Nephron progenitor cell (in vitro differentiated cells): Measurements from ENCODE around the gene PEAK3.

Experiments
- DNase-seq: peaks from one replicate; pipeline ENCODE4 v3.0.0; 2021
- H3K27ac Mint-ChIP-seq: 2 replicates; pipeline ENCODE4 v1.8.0; 2021; ENCODE audit warnings: mild to moderate bottlenecking, moderate library complexity, mixed read lengths
- H3K27me3 Mint-ChIP-seq: 2 replicates; pipeline ENCODE4 v1.8.0; 2021; ENCODE audit warnings: mild to moderate bottlenecking, low read depth, mixed read lengths; ENCODE audit not compliant: poor library complexity
- H3K36me3 Mint-ChIP-seq: 2 replicates; pipeline ENCODE4 v1.8.0; 2021; ENCODE audit warnings: low read depth, mixed read lengths
- H3K4me1 Mint-ChIP-seq: 2 replicates; pipeline ENCODE4 v1.8.0; 2021; ENCODE audit warnings: mixed read lengths
- H3K4me3 Mint-ChIP-seq: 2 replicates; pipeline ENCODE4 v1.8.0; 2021; ENCODE audit warnings: mild to moderate bottlenecking, moderate library complexity, mixed read lengths
- H3K9me3 Mint-ChIP-seq: 2 replicates; pipeline ENCODE4 v1.8.0; 2021; ENCODE audit warnings: mild to moderate bottlenecking, moderate library complexity, mixed read lengths
- TF ChIP-seq, protein P1 (sequence below): fragments of 200-600 bp; sonication (generic); IDR thresholded peaks from 2 replicates; pipeline ENCODE4 v1.5.0; 2021; ENCODE audit warnings: antibody characterized with exemption

PEAK3 gene

DNA sequence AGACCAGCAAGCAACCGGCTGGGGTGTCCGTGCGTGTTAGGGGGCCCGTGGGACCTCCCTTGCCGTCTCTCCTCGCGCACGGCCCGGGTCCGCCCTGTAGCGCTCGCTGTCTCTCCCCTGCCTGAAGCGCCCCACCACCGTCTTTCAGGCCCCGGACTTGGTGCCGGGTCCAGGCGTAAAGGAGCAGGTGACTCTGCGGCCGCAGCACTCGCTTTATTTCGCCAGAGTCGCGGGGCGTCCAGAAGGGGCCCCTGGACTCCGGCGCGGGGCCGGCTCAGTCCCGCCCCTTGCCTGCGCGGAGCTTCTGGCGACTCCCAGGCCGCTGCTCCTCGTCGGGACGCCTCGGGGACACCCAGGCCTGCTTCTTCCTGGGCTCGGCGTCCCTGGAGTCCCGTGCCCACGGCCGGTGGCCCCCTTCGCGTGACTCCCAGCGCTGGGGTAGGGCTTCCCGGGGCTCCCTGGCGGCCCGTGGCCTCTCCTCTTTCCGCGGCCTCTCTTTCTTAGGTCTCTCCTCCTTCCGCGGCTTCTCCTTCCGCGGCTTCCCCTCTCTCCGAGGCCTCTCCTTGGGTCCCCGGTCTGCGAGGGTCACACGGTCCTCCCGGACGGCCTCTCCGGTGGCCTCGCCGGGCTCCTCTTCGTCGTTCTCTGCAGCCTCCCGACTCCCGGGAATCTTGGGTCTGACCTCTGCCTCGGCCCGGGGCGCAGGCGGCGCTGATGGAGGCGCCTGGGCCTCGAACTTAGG is 29.7 kb downstream of the PEAK3 start:
- no peaks in the 10 kb centered on the region for H3K9me3 Mint-ChIP-seq
- no peak for DNase-seq
- peaks cover 22% of the 10 kb centered on the region for H3K27me3 Mint-ChIP-seq
- H3K27ac Mint-ChIP-seq: no peak overlapping the region
- peaks cover 4% of the 10 kb centered on the region for H3K4me1 Mint-ChIP-seq
- no peak overlapping the region for H3K4me3 Mint-ChIP-seq
- TF ChIP-seq, protein P1, sequence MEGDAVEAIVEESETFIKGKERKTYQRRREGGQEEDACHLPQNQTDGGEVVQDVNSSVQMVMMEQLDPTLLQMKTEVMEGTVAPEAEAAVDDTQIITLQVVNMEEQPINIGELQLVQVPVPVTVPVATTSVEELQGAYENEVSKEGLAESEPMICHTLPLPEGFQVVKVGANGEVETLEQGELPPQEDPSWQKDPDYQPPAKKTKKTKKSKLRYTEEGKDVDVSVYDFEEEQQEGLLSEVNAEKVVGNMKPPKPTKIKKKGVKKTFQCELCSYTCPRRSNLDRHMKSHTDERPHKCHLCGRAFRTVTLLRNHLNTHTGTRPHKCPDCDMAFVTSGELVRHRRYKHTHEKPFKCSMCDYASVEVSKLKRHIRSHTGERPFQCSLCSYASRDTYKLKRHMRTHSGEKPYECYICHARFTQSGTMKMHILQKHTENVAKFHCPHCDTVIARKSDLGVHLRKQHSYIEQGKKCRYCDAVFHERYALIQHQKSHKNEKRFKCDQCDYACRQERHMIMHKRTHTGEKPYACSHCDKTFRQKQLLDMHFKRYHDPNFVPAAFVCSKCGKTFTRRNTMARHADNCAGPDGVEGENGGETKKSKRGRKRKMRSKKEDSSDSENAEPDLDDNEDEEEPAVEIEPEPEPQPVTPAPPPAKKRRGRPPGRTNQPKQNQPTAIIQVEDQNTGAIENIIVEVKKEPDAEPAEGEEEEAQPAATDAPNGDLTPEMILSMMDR: no peak
- no peaks in the 10 kb centered on the region for H3K36me3 Mint-ChIP-seq

DNA sequence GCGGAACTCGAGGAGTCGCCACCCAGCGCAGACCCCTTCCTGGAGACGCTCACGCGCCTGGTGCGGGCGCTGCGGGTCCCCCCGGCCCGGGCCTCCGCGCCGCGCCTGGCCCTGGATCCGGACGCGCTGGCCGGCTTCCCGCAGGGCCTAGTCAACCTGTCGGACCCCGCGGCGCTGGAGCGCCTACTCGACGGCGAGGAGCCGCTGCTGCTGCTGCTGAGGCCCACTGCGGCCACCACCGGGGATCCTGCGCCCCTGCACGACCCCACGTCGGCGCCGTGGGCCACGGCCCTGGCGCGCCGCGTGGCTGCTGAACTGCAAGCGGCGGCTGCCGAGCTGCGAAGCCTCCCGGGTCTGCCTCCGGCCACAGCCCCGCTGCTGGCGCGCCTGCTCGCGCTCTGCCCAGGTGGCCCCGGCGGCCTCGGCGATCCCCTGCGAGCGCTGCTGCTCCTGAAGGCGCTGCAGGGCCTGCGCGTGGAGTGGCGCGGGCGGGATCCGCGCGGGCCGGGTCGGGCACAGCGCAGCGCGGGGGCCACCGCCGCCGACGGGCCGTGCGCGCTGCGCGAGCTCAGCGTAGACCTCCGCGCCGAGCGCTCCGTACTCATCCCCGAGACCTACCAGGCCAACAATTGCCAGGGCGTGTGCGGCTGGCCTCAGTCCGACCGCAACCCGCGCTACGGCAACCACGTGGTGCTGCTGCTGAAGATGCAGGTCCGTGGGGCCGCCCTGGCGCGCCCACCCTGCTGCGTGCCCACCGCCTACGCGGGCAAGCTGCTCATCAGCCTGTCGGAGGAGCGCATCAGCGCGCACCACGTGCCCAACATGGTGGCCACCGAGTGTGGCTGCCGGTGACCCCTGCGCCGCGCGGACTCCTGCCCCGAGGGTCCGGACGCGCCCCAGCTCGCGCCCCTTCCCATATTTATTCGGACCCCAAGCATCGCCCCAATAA is 30.6 kb downstream of the PEAK3 start:
- Mint-ChIP-seq H3K4me1 (peaks cover 4% of the 10 kb centered on the region), H3K27me3 (peaks cover 22% of the 10 kb centered on the region), H3K27ac (no peak overlapping the region), H3K36me3 (no peaks in the 10 kb centered on the region), H3K9me3 (no peaks in the 10 kb centered on the region), H3K4me3 (no peak overlapping the region)
- TF ChIP-seq, protein P1: no peak
- DNase-seq: no peak

DNA sequence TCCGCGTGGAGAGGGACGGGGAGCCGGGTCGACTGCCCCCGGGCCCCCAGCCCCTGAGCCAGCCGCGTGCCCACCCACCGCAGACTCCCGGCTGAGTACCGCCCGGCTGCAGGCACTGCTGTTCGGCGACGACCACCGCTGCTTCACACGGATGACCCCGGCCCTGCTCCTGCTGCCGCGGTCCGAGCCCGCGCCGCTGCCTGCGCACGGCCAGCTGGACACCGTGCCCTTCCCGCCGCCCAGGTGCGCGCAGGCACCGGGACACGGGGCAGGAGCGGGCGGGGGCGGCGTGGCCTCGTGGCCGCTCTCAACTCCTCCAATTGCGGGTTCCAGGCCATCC is 31.2 kb downstream of the PEAK3 start:
- Mint-ChIP-seq H3K4me1 (peaks cover 4% of the 10 kb centered on the region), H3K27me3 (peaks cover 22% of the 10 kb centered on the region), H3K9me3 (no peaks in the 10 kb centered on the region), H3K36me3 (peaks cover 3% of the 10 kb centered on the region), H3K4me3 (no peak overlapping the region), H3K27ac (no peak overlapping the region)
- DNase-seq: no peak
- TF ChIP-seq, protein P1: no peak

DNA sequence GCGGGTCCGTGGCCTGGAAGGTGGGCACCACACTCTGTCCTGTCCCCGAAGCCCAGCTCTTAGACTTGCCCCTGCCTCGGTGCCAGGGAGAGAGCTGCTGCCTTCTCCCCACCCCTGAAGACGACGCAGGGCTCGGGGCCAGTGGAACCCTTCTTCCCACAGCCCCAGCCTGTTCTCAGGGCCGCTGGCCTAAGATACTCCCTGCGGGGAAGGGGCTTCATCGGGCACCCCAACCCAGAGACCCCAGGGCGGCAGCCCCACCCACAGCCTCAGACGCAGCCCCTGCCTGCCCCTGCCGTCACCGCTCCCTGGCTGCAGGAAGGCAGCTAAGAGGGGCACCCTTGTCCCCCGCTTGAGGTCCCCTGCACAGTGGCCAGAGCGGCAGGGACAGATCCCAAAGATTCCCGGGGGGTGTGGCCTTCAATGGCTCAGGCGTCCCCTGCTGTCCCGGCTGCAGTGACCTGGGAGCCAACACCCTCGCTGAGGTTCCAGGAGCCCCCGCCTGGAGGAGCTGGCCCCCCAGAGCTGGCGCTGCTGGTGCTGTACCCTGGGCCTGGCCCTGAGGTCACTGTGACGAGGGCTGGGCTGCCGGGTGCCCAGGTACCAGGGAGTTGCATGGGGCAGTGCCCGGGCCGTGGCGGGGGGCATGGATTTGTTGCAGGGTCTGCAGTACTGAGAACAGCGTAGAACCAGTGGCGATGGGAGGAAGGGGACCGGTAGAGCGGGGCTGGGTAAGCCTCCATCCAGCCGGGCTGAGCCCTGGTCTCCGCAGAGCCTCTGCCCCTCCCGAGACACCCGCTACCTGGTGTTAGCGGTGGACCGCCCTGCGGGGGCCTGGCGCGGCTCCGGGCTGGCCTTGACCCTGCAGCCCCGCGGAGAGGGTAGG is 31.9 kb downstream of the PEAK3 start:
- peaks cover 5% of the 10 kb centered on the region for H3K36me3 Mint-ChIP-seq
- peaks cover 22% of the 10 kb centered on the region for H3K27me3 Mint-ChIP-seq
- H3K4me1 Mint-ChIP-seq: peaks cover 4% of the 10 kb centered on the region
- TF ChIP-seq, protein P1: no peak
- H3K4me3 Mint-ChIP-seq: no peak overlapping the region
- no peaks in the 10 kb centered on the region for H3K9me3 Mint-ChIP-seq
- no peak overlapping the region for H3K27ac Mint-ChIP-seq
- DNase-seq: no peak

DNA sequence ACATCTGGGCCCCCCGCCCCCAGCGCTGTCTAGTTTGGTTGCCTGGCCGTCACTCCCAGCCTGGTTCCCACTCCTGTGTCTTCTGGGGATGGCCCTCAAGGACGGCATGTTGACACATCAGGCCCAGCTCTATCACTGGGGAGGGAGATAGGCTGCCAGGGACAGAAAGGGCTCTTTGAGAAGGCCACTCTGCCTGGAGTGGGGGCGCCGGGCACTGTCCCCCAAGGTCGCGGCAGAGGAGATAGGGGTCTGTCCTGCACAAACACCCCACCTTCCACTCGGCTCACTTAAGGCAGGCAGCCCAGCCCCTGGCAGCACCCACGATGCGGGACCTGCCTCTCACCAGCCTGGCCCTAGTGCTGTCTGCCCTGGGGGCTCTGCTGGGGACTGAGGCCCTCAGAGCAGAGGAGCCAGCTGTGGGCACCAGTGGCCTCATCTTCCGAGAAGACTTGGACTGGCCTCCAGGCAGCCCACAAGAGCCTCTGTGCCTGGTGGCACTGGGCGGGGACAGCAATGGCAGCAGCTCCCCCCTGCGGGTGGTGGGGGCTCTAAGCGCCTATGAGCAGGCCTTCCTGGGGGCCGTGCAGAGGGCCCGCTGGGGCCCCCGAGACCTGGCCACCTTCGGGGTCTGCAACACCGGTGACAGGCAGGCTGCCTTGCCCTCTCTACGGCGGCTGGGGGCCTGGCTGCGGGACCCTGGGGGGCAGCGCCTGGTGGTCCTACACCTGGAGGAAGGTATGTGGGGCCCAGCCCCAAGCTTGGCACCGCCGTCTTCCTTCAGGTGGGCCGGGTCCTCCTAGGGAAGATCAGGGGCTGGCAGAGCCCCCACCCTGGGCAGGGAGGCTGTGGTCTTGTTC is 32.7 kb downstream of the PEAK3 start, which contains the start of gene AMH:
TSS of gene AMH (plus strand) at position 314 of the 857 bp plus-strand sequence. CDS start at position 324, 10 bp downstream.
- H3K36me3 Mint-ChIP-seq: peaks cover 5% of the 10 kb centered on the region
- no peak for DNase-seq
- no peak within 1 kb of the TSS for H3K4me3 Mint-ChIP-seq
- H3K9me3 Mint-ChIP-seq: no peaks in the 10 kb centered on the region
- H3K27ac Mint-ChIP-seq: no peak within 1 kb of the TSS
- H3K4me1 Mint-ChIP-seq: peaks cover 4% of the 10 kb centered on the region
- TF ChIP-seq, protein P1: no peak
- H3K27me3 Mint-ChIP-seq: peaks cover 18% of the 10 kb centered on the region
